ENCODE data around the gene C5orf34.
"Not testable (repeated sequence)": the region's sequence is repeated elsewhere in the genome, so short reads cannot be mapped to it uniquely, and the experiment has no call there.

Gene C5orf34

DNA sequence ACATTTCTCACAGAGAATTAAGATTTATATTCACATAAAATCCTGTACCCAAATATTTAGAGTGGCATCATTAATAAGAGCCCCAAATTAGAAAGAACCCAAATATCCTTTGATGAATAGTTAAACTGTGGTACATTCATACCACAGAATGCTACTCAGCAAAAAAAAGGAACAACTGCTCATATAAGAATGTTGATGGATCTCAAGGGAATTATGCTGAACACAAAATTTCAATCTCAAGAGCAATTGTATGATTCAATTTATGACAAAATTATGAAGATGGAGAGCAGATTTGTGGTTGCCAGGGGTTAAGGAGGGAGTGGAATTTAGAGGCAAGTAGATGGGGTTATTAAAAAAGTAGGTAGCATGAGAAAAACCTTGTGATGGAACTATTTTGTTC, 46.4 kb upstream of the C5orf34 start:
- Histone ChIP-seq H3K4me2 (ENCODE audit: low read length) (no peak overlapping the region), H3K4me3 (ENCODE audit: low read length) (no peak overlapping the region), H3F3A (ENCODE audit: control insufficient read depth, insufficient read depth) (no peaks in the 10 kb centered on the region), H3K27me3 (ENCODE audit: control insufficient read depth, low read length) (no peaks in the 10 kb centered on the region), H3K79me2 (ENCODE audit: control insufficient read depth, low read length) (peaks cover 1% of the 10 kb centered on the region), H3K9me2 (replicated peaks; ENCODE audit: control insufficient read depth, low read length) (no peaks in the 10 kb centered on the region), H3K36me3 (ENCODE audit: control insufficient read depth, low read length) (no peaks in the 10 kb centered on the region; the same call in 1 of the 2 replicates), H3K4me1 (ENCODE audit: control insufficient read depth, low read length) (peaks cover 7% of the 10 kb centered on the region), H3K9me3 (ENCODE audit: control insufficient read depth, insufficient read depth, low read length) (no peaks in the 10 kb centered on the region), H4K20me1 (ENCODE audit: control insufficient read depth, insufficient read depth, low read depth, low read length) (no peaks in the 10 kb centered on the region), H3K27ac (ENCODE audit: low read depth, low read length) (no peak overlapping the region)
- TF ChIP-seq, protein P1, sequence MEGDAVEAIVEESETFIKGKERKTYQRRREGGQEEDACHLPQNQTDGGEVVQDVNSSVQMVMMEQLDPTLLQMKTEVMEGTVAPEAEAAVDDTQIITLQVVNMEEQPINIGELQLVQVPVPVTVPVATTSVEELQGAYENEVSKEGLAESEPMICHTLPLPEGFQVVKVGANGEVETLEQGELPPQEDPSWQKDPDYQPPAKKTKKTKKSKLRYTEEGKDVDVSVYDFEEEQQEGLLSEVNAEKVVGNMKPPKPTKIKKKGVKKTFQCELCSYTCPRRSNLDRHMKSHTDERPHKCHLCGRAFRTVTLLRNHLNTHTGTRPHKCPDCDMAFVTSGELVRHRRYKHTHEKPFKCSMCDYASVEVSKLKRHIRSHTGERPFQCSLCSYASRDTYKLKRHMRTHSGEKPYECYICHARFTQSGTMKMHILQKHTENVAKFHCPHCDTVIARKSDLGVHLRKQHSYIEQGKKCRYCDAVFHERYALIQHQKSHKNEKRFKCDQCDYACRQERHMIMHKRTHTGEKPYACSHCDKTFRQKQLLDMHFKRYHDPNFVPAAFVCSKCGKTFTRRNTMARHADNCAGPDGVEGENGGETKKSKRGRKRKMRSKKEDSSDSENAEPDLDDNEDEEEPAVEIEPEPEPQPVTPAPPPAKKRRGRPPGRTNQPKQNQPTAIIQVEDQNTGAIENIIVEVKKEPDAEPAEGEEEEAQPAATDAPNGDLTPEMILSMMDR (IDR thresholded peaks at IDR 0.05; ENCODE audit: low read depth, low read length, poor library complexity, severe bottlenecking): no peak
- no peak for TF ChIP-seq EZH2phosphoT487 (IDR thresholded peaks at IDR 0.05; ENCODE audit: borderline replicate concordance, low read length)

DNA sequence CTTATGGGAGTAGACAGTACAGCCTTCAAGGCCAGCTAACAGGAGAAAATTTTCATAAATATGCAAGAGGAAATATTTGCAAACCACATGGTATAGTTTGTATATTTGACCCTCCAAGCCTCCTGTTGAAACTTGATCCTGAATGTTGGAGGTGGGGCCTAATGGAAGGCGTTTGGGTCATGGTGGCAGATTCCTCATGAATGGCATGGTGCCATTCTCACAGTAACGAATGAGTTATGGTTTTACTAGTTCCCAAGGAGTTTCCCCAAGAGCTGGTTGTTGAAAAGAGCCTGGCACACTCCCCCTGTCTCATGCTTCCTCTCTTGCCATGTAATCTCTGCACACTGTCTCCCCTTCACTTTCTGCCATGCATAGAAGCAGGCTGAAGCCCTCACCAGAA, 45.2 kb upstream of the C5orf34 start:
- TF ChIP-seq EZH2phosphoT487 (IDR thresholded peaks at IDR 0.05; ENCODE audit: borderline replicate concordance, low read length): no peak
- TF ChIP-seq, protein P1 (IDR thresholded peaks at IDR 0.05; ENCODE audit: low read depth, low read length, poor library complexity, severe bottlenecking): no peak
- Histone ChIP-seq H3K4me2 (ENCODE audit: low read length) (no peak overlapping the region), H3K9me3 (ENCODE audit: control insufficient read depth, insufficient read depth, low read length) (no peaks in the 10 kb centered on the region), H3F3A (ENCODE audit: control insufficient read depth, insufficient read depth) (no peaks in the 10 kb centered on the region), H3K4me3 (ENCODE audit: low read length) (no peak overlapping the region), H3K27ac (ENCODE audit: low read depth, low read length) (no peak overlapping the region), H3K79me2 (ENCODE audit: control insufficient read depth, low read length) (peaks cover 13% of the 10 kb centered on the region), H3K27me3 (ENCODE audit: control insufficient read depth, low read length) (no peaks in the 10 kb centered on the region), H4K20me1 (ENCODE audit: control insufficient read depth, insufficient read depth, low read depth, low read length) (no peaks in the 10 kb centered on the region), H3K4me1 (ENCODE audit: control insufficient read depth, low read length) (peaks cover 12% of the 10 kb centered on the region), H3K9me2 (replicated peaks; ENCODE audit: control insufficient read depth, low read length) (no peaks in the 10 kb centered on the region), H3K36me3 (ENCODE audit: control insufficient read depth, low read length) (peaks cover 11% of the 10 kb centered on the region)

DNA sequence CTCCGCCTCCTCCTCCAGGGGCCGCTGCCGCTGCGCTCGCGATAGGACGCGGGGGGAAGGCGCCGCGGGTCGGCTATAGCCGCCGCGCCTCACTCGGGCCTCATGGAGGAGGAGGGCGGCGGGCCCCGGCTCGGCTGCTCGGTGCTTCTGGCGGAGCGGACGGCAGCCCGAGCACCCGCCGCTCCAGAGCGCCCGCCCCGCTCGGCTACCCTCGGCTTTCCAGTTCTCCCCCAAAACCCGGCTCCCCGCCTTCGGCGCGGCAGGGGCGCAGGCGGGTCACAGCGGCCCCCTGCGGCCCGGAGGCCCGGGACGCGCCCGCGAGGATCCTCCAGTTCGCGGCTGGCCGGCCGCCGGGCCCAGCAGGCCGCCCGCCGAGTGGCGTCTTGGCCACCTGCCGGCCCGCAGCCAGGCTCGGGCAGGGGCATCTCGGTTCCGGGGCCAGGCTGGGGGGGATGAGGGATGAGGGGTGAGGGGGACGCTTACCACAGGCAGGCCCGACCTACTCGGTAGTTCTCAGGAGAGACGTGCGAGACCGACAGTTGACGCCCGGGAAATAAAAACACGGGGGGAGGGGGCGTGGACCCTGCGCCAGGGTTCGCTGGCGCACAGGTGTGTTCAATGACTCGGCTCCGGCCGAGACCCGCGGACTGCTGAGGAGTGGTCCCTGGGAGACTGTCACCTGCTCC, 42.1 kb upstream of the C5orf34 start, which contains the start of gene PAIP1:
Gene PAIP1 (minus strand): TSS at position 221 of the 686 bp plus-strand sequence. CDS start 231 bp downstream, outside the sequence.
- Histone ChIP-seq H3K36me3 (ENCODE audit: control insufficient read depth, low read length) (peaks cover 43% of the 10 kb centered on the region), H3K4me1 (ENCODE audit: control insufficient read depth, low read length) (peaks cover 33% of the 10 kb centered on the region), H4K20me1 (ENCODE audit: control insufficient read depth, insufficient read depth, low read depth, low read length) (no peaks in the 10 kb centered on the region; the same call in 1 of the 2 replicates), H3K27ac (ENCODE audit: low read depth, low read length) (peak within 1 kb of the TSS; percentile 68), H3K9me2 (replicated peaks; ENCODE audit: control insufficient read depth, low read length) (no peaks in the 10 kb centered on the region), H3F3A (ENCODE audit: control insufficient read depth, insufficient read depth) (no peaks in the 10 kb centered on the region), H3K4me2 (ENCODE audit: low read length) (peak within 1 kb of the TSS; percentile 93), H3K4me3 (ENCODE audit: low read length) (peak within 1 kb of the TSS; percentile 82), H3K79me2 (ENCODE audit: control insufficient read depth, low read length) (peaks cover 45% of the 10 kb centered on the region), H3K27me3 (ENCODE audit: control insufficient read depth, low read length) (no peaks in the 10 kb centered on the region), H3K9me3 (ENCODE audit: control insufficient read depth, insufficient read depth, low read length) (no peaks in the 10 kb centered on the region)
- TF ChIP-seq, protein P1 (IDR thresholded peaks at IDR 0.05; ENCODE audit: low read depth, low read length, poor library complexity, severe bottlenecking): peak; percentile 35
- no peak for TF ChIP-seq EZH2phosphoT487 (IDR thresholded peaks at IDR 0.05; ENCODE audit: borderline replicate concordance, low read length)

DNA sequence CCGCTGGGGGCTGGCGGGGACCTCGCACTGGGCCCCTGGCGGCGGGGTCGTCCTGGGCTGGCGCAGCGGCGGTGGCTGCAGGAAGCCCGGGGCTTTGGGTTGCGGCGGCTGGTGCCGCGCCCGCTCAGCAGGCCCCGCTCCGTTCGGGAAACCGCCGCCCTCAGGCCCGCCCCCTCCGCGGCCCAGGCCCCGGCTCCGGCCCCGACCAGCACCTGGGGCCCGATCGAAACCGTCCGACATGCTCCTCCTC, 41.6 kb upstream of the C5orf34 start:
- H3K9me2 ChIP-seq (replicated peaks; ENCODE audit: control insufficient read depth, low read length); H3F3A ChIP-seq (ENCODE audit: control insufficient read depth, insufficient read depth); H3K9me3 ChIP-seq (ENCODE audit: control insufficient read depth, insufficient read depth, low read length); H3K27me3 ChIP-seq (ENCODE audit: control insufficient read depth, low read length); H4K20me1 ChIP-seq (ENCODE audit: control insufficient read depth, insufficient read depth, low read depth, low read length): not testable (repeated sequence)
- peaks cover 49% of the 10 kb centered on the region for H3K79me2 ChIP-seq (ENCODE audit: control insufficient read depth, low read length)
- peaks cover 47% of the 10 kb centered on the region for H3K36me3 ChIP-seq (ENCODE audit: control insufficient read depth, low read length)
- H3K4me1 ChIP-seq (ENCODE audit: control insufficient read depth, low read length): peaks cover 33% of the 10 kb centered on the region
- H3K4me2 ChIP-seq (ENCODE audit: low read length): peak overlapping the region; percentile 93
- H3K27ac ChIP-seq (ENCODE audit: low read depth, low read length): peak overlapping the region; percentile 68
- H3K4me3 ChIP-seq (ENCODE audit: low read length): peak overlapping the region; percentile 82
